Measurements from ENCODE around the gene TRIM40. TPM values are rescaled to one million over a fixed set of nuclear protein-coding genes. Genes with fewer than 3 reads are reported as not detected.
"Not testable (repeated sequence)": the region's sequence is repeated elsewhere in the genome, so short reads cannot be mapped to it uniquely, and the experiment has no call there.

The TRIM40 gene
- total RNA-seq, 2 donors from 2014 or later = not detected

- H3K27me3 Mint-ChIP-seq = peaks cover 44 to 50% of the 10 kb centered on the region in 2 donors
- H3K27ac Mint-ChIP-seq = peak overlapping the region in 1 of 2 donors; percentile 58
- H3K36me3 Mint-ChIP-seq = no peaks in the 10 kb centered on the region
- peak overlapping the region; percentile 79 for H3K4me3 Mint-ChIP-seq
- peaks cover 35 to 37% of the 10 kb centered on the region in 2 donors for H3K4me1 Mint-ChIP-seq (ENCODE audit: low read depth in 2 of 2)
- peak; percentile 83 to 85 for ATAC-seq
- peak; percentile 85 for DNase-seq (ENCODE audit: low spot score)
- H3K9me3 Mint-ChIP-seq = no peaks in the 10 kb centered on the region
These were observed 32.7 kb upstream of the TRIM40 start for GRCh38 chr6:30102970-30103871.

DNA sequence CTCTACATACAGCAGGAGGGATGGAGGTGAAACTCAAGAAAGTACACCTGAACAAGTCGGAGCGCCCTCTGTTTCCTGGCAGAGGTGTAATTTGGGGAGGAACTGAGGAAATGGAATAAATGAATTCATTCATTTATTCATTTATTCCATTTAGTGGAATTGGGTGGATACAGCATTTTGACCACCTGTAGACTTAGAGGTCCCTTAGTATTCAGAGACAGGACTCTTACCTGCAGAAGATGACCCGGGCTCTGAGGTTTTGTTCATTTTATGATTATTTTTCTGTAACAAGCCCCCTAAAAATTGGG is 32.1 kb upstream of the TRIM40 start:
- no peak overlapping the region for H3K27ac Mint-ChIP-seq
- H3K4me1 Mint-ChIP-seq (ENCODE audit: low read depth in 2 of 2) = peaks cover 37 to 40% of the 10 kb centered on the region in 2 donors
- no peaks in the 10 kb centered on the region for H3K36me3 Mint-ChIP-seq
- DNase-seq (ENCODE audit: low spot score) = no peak
- ATAC-seq = no peak
- H3K9me3 Mint-ChIP-seq = no peaks in the 10 kb centered on the region
- peaks cover 44 to 49% of the 10 kb centered on the region in 2 donors for H3K27me3 Mint-ChIP-seq
- H3K4me3 Mint-ChIP-seq = peak overlapping the region; percentile 79

DNA sequence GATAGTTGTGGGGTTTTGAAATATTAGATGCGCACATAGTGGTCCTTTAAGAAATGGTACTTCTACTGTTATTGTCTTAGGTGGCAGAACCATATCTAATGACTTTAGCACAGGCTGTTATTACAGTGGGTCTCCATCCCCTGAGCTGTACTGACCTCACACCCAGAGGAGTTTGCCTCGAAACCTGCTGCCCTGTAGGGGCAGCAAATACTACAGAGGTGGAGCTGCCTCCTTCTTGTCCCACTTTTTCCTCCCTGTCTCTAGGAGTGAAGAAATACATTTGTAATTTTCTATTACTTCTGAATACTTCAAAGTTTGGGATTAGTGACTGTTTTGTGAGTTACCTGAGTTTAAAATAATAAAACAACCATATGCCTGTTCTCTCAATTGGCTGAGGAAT is 31.3 kb upstream of the TRIM40 start:
- Mint-ChIP-seq H3K27ac (no peak overlapping the region), H3K27me3 (peaks cover 40 to 46% of the 10 kb centered on the region in 2 donors), H3K9me3 (no peaks in the 10 kb centered on the region), H3K4me3 (no peak overlapping the region), H3K4me1 (ENCODE audit: low read depth in 2 of 2) (peaks cover 37 to 41% of the 10 kb centered on the region in 2 donors), H3K36me3 (no peaks in the 10 kb centered on the region)
- ATAC-seq (no peak), DNase-seq (ENCODE audit: low spot score) (no peak)

DNA sequence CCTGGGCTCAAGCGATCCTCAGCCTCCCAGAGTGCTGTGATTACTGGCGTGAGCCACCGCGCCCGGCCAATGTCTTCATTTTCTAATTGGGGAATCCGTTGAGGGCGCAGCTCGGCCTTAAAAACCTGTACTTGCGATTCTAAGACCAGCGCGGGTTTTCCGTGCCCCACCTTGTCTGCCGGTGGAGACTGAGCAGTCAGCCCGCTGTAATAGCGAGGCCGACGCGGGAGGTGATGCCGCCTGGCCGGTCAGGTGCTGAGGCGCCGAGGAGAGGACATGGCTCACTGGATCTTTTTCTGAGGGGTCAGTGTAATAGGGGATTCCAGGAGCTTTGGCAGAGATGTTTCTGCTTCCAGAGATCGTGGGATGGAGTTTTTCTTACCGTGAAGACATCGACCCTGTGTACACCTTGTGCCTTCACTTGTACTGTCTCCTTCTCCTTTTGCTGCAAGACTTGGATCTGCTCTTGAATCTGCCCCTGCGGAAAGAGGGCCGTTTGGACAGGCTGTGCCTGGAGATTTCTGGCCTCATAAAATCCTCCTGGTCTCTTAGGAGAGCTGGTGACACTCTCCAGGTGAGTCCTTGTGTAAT is 24.6 kb upstream of the TRIM40 start:
- DNase-seq (ENCODE audit: low spot score) (no peak), ATAC-seq (no peak)
- no peak overlapping the region for H3K4me3 Mint-ChIP-seq
- peaks cover 14 to 18% of the 10 kb centered on the region in 2 donors for H3K4me1 Mint-ChIP-seq (ENCODE audit: low read depth in 2 of 2)
- H3K27me3 Mint-ChIP-seq = peaks cover 48 to 53% of the 10 kb centered on the region in 2 donors
- H3K9me3 Mint-ChIP-seq = no peaks in the 10 kb centered on the region
- H3K27ac Mint-ChIP-seq = no peak overlapping the region
- no peaks in the 10 kb centered on the region for H3K36me3 Mint-ChIP-seq

DNA sequence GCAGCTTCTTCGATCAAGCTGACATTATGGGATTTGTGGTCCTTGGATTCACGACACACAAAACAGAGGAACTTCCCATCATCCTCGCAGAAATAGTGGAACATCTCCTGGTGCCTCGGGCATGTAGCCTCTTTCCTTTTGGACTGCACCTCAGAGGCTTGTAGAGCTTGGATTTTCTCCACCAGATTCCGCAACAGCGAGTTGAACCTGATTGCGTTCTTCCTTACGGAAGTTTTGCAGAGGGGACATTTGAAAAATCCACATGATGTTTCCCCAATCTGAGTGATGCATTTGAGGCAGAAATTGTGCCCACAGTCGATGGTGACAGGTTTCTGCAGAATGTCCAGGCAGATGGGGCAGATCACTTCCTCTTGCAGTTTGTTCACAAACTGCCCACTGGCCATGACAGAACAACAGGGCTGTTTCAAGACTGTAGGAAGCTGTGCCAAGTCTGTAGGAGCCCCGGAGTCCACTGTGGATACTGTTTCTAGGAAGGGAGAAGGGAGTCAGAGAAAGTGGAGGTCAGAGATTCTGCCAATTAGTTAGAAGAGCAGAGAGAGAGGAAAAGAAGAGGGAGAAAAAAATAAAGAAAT is 23.4 kb upstream of the TRIM40 start:
- Mint-ChIP-seq H3K4me1 (ENCODE audit: low read depth in 2 of 2) (peaks cover 14 to 18% of the 10 kb centered on the region in 2 donors), H3K27ac (no peak overlapping the region), H3K4me3 (no peak overlapping the region)

GRCh38 chr6:30113003-30113759 is 22.8 kb upstream of the TRIM40 start, which contains the start of gene TRIM31:
Gene TRIM31 (minus strand): TSS chr6:30113090. CDS start chr6:30112805, 285 bp downstream.
- Mint-ChIP-seq H3K4me3 (no peak within 1 kb of the TSS), H3K36me3 (no peaks in the 10 kb centered on the region), H3K27ac (no peak within 1 kb of the TSS), H3K4me1 (ENCODE audit: low read depth in 2 of 2) (peaks cover 10 to 15% of the 10 kb centered on the region in 2 donors), H3K27me3 (peaks cover 43 to 50% of the 10 kb centered on the region in 2 donors), H3K9me3 (no peaks in the 10 kb centered on the region)
- no peak for ATAC-seq
- no peak for DNase-seq (ENCODE audit: low spot score)

More for the DNA sequence above, 23.4 kb upstream of the TRIM40 start:
- Mint-ChIP-seq H3K9me3 (no peaks in the 10 kb centered on the region), H3K27me3 (peaks cover 46 to 50% of the 10 kb centered on the region in 2 donors), H3K36me3 (no peaks in the 10 kb centered on the region)
- ATAC-seq (no peak), DNase-seq (ENCODE audit: low spot score) (no peak)

GRCh38 chr6:30113841-30114240 is 22.1 kb upstream of the TRIM40 start:
- Mint-ChIP-seq H3K4me3 (no peak overlapping the region), H3K9me3 (no peaks in the 10 kb centered on the region), H3K4me1 (ENCODE audit: low read depth in 2 of 2) (peaks cover 10% of the 10 kb centered on the region in 2 donors), H3K36me3 (no peaks in the 10 kb centered on the region), H3K27ac (no peak overlapping the region), H3K27me3 (peaks cover 37 to 45% of the 10 kb centered on the region in 2 donors)
- ATAC-seq (no peak), DNase-seq (ENCODE audit: low spot score) (no peak)

- no peak for DNase-seq (ENCODE audit: low spot score)
- Mint-ChIP-seq H3K4me1 (ENCODE audit: low read depth in 2 of 2) (peaks cover 9 to 10% of the 10 kb centered on the region in 2 donors), H3K27ac (no peak overlapping the region), H3K9me3 (no peaks in the 10 kb centered on the region), H3K4me3 (no peak overlapping the region), H3K27me3 (peaks cover 34 to 45% of the 10 kb centered on the region in 2 donors), H3K36me3 (no peaks in the 10 kb centered on the region)
- no peak for ATAC-seq
These were observed 19.2 kb upstream of the TRIM40 start for GRCh38 chr6:30116724-30117123.

GRCh38 chr6:30118691-30119090 is 17.2 kb upstream of the TRIM40 start:
- not testable (repeated sequence) for ATAC-seq; H3K4me3 Mint-ChIP-seq; H3K36me3 Mint-ChIP-seq; H3K4me1 Mint-ChIP-seq (ENCODE audit: low read depth in 2 of 2); H3K27ac Mint-ChIP-seq; DNase-seq (ENCODE audit: low spot score); H3K9me3 Mint-ChIP-seq
- peaks cover 29 to 44% of the 10 kb centered on the region in 2 donors for H3K27me3 Mint-ChIP-seq

- DNase-seq (ENCODE audit: low spot score) (no peak), ATAC-seq (no peak)
- Mint-ChIP-seq H3K9me3 (no peaks in the 10 kb centered on the region), H3K36me3 (no peaks in the 10 kb centered on the region), H3K27me3 (peaks cover 30 to 51% of the 10 kb centered on the region in 2 donors), H3K4me1 (ENCODE audit: low read depth in 2 of 2) (no peaks in the 10 kb centered on the region), H3K4me3 (no peak overlapping the region), H3K27ac (no peak overlapping the region)
These were observed 14.2 kb upstream of the TRIM40 start for GRCh38 chr6:30121446-30122366.

GRCh38 chr6:30122515-30122914 is 13.4 kb upstream of the TRIM40 start:
- Mint-ChIP-seq H3K36me3 (no peaks in the 10 kb centered on the region), H3K4me1 (ENCODE audit: low read depth in 2 of 2) (no peaks in the 10 kb centered on the region), H3K9me3 (no peaks in the 10 kb centered on the region), H3K4me3 (no peak overlapping the region), H3K27ac (no peak overlapping the region), H3K27me3 (peaks cover 36 to 53% of the 10 kb centered on the region in 2 donors)
- no peak for DNase-seq (ENCODE audit: low spot score)
- ATAC-seq = no peak

DNA sequence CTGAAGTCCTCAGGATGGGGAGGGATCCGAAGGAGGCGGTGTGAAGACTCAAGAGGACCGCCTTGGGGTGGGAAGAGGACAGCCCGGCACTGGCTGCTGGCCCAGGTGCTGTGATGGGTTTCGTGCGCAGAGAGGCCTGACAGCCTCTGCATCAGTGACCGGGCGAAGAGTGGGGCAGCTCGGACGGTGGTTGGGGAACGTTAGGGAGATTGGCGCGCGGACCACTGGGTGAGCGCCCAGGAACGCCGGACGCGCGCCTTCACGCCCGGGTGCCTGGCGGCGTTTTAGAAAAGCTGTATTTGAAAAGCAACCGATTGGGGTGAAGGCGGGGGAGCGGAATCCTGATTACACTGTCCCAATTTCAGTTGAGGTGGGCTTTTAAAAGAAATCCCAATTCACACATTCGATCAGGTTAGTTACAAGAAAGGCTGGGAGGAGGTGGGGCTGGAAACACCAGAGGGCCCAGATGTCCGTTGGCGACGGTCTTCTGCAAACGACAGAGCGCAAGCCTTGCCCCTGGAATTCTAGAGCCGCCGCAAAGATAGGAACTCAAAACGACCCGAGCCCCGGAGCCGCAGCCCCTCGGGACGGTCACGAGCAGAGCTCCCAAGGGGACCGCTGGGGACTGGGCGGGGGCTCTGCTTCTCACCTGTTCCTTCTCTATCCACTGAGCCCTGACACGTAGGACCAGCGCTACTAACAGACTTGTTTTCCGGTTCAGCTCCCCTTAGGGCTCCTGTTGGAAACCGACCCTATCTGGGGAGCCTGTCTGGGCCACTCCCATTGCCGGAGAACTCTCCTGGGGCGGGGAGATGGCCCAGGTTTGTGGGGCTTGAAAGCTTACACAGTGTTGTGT is 8.5 kb upstream of the TRIM40 start:
- no peak for ATAC-seq
- no peaks in the 10 kb centered on the region for H3K9me3 Mint-ChIP-seq
- H3K27me3 Mint-ChIP-seq = peaks cover 48 to 72% of the 10 kb centered on the region in 2 donors
- H3K4me3 Mint-ChIP-seq = no peak overlapping the region
- no peaks in the 10 kb centered on the region for H3K36me3 Mint-ChIP-seq
- H3K4me1 Mint-ChIP-seq (ENCODE audit: low read depth in 2 of 2) = peaks cover 4 to 5% of the 10 kb centered on the region in 2 donors
- no peak overlapping the region for H3K27ac Mint-ChIP-seq
- DNase-seq (ENCODE audit: low spot score) = no peak

Measured in natural killer cell treated with Interleukin-12 subunit alpha and Interleukin-12 subunit beta and Interleukin-15 and Interleukin-18, amount 100 ng/mL, for 72 hours (primary cell).